ENCODE data around the gene CLTCL1.

Gene CLTCL1

GRCh38 chr22:19131685-19132015, 159.9 kb downstream of the CLTCL1 start:
- DNase-seq (ENCODE audit: low spot score) = no peak

GRCh38 chr22:19130959-19131684, 160.4 kb downstream of the CLTCL1 start, which contains the start of gene TSSK2:
TSS of gene TSSK2 (plus strand) at chr22:19131308. CDS start at chr22:19131400, 92 bp downstream.
- DNase-seq (ENCODE audit: low spot score) = no peak

- DNase-seq (ENCODE audit: low spot score) = no peak
Observed at GRCh38 chr22:19129871-19130270, 161.6 kb downstream of the CLTCL1 start.
